Breast epithelium (tissue), 4 donors: Measurements from ENCODE around the gene SRCAP. TPM values are rescaled to one million over a fixed set of nuclear protein-coding genes. Genes with fewer than 3 reads are reported as not detected.

Experiments
- DNase-seq, 2 donors: peaks; one replicate each; pipeline ENCODE4 v3.0.0-alpha.2; 2019; ENCODE audit warnings: low spot score in 2 of 2
- H3K27ac ChIP-seq, 2 donors: fragments of 200-600 bp; sonication (generic) in 1 of 2; one replicate each; pipeline ENCODE4 v1.5.1; 2016 to 2019; ENCODE audit warnings: mild to moderate bottlenecking in 1 of 2
- H3K27me3 ChIP-seq, 2 donors: fragments of 200-600 bp; sonication (generic) in 1 of 2; one replicate each; pipeline versions ENCODE4 v1.5.1 to v1.6.0; 2017 to 2019; ENCODE audit warnings: control low read depth in 1 of 2, mild to moderate bottlenecking in 1 of 2
- H3K36me3 ChIP-seq: fragments of 200-600 bp; one replicate; pipeline ENCODE4 v1.5.1; 2019
- H3K4me1 ChIP-seq, 2 donors: fragments of 200-600 bp; sonication (generic); one replicate each; pipeline ENCODE4 v1.5.1; 2016 to 2019; ENCODE audit warnings: control low read depth in 1 of 2
- H3K4me3 ChIP-seq, 3 donors: fragments of 200-600 bp; sonication (generic); 1 replicate in 2 of 3; 2 replicates in 1 of 3; pipeline ENCODE4 v1.5.1; 2016 to 2019; ENCODE audit warnings: mild to moderate bottlenecking in 3 of 3, moderate library complexity in 2 of 3
- H3K9me3 ChIP-seq, 2 donors: fragments of 200-600 bp; sonication (generic) in 1 of 2; one replicate each; pipeline ENCODE4 v1.5.1; 2016 to 2019; ENCODE audit warnings: control low read depth in 1 of 2
- POLR2A ChIP-seq: fragments of 450-650 bp; IDR thresholded peaks from one replicate; pipeline ENCODE4 v1.6.1; 2016; ENCODE audit warnings: antibody characterized with exemption, mild to moderate bottlenecking, moderate library complexity
- POLR2AphosphoS5 ChIP-seq, 3 donors: sonication (generic); formaldehyde crosslinking; IDR thresholded peaks; one replicate each; pipeline ENCODE4 v1.6.1; 2017; ENCODE audit warnings: antibody characterized with exemption in 3 of 3
- intact Hi-C: fragments of 100-400 bp; cut with DNase I; formaldehyde crosslinking; loops from one replicate; pipeline ENCODE4 v1.15.1; 2023; ENCODE audit warnings: low total_unique reads
- total RNA-seq, 3 donors: library from RNA; depleted of rRNA; stranded (reverse); fragments of >200 nt; gene quantifications; one replicate each; pipeline ENCODE4 v1.1.0, GENCODE V29; 2016
- TF ChIP-seq, protein P1 (sequence below), 3 donors: fragments of 450-650 bp; IDR thresholded peaks; one replicate each; pipeline ENCODE4 v1.5.1; 2016 to 2017; ENCODE audit warnings: antibody characterized with exemption in 3 of 3, mild to moderate bottlenecking in 3 of 3, moderate library complexity in 3 of 3

Gene SRCAP
- total RNA-seq, 3 donors from 2014 or later, result 19.0 to 24.9 (median 20.8) TPM

DNA sequence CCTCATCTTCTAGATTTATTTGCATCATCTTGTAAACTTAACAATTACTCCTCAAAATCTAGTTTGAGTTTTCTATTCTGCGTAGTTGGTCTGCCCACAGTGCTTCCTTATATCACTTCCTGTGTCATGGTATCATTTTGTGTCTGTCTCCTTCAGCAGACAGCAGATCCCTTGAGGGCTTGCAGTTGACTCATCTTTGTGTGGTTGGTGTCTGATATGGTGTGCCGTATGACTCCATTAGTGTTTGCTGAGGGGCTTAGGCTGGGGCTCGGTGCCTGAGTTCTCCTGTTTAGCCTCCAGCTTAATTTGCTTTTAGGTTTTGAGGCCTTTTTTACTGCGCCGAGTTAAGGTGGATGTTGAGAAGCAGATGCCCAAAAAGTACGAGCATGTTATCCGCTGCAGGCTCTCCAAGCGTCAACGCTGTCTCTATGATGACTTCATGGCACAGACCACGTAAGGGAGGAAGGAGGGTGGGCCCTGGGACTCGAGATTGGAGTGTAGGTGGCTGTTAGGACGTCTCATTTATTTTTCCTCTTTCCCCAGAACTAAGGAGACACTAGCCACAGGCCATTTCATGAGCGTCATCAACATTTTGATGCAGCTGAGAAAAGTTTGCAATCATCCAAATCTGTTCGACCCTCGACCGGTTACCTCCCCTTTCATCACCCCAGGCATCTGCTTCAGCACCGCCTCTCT is 16.9 kb downstream of the SRCAP start:
- H3K36me3 ChIP-seq, result peaks cover 43% of the 10 kb centered on the region
- DNase-seq, result no peak
- H3K4me1 ChIP-seq, result no peaks in the 10 kb centered on the region
- H3K27ac ChIP-seq, result no peak overlapping the region
- TF ChIP-seq POLR2AphosphoS5 (IDR thresholded peaks at IDR 0.05) (no peak), POLR2A (no peak)
- TF ChIP-seq, protein P1, sequence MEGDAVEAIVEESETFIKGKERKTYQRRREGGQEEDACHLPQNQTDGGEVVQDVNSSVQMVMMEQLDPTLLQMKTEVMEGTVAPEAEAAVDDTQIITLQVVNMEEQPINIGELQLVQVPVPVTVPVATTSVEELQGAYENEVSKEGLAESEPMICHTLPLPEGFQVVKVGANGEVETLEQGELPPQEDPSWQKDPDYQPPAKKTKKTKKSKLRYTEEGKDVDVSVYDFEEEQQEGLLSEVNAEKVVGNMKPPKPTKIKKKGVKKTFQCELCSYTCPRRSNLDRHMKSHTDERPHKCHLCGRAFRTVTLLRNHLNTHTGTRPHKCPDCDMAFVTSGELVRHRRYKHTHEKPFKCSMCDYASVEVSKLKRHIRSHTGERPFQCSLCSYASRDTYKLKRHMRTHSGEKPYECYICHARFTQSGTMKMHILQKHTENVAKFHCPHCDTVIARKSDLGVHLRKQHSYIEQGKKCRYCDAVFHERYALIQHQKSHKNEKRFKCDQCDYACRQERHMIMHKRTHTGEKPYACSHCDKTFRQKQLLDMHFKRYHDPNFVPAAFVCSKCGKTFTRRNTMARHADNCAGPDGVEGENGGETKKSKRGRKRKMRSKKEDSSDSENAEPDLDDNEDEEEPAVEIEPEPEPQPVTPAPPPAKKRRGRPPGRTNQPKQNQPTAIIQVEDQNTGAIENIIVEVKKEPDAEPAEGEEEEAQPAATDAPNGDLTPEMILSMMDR (IDR thresholded peaks at IDR 0.05), result no peak
- no peaks in the 10 kb centered on the region for H3K27me3 ChIP-seq
- no peak overlapping the region for H3K4me3 ChIP-seq
- H3K9me3 ChIP-seq, result no peaks in the 10 kb centered on the region
- intact Hi-C loops, result no loop called here

DNA sequence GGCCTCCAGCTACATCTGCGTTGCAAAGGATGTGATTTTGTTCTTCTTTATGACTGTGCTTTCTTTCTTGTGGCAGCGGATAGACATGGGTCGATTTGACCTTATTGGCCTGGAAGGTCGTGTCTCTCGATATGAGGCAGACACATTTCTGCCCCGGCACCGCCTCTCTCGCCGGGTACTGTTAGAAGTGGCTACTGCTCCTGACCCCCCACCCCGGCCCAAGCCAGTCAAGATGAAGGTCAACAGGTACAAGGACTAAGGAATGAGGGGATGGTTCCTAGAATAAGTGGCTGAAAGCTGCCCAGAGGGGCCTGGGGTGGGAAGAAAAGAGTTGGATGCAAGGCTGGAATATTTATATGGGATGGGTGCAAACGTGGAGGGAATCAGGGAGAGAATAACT is 21.1 kb downstream of the SRCAP start:
- Histone ChIP-seq H3K27me3 (no peaks in the 10 kb centered on the region), H3K4me3 (no peak overlapping the region), H3K9me3 (no peaks in the 10 kb centered on the region), H3K27ac (no peak overlapping the region), H3K36me3 (peaks cover 40% of the 10 kb centered on the region), H3K4me1 (no peaks in the 10 kb centered on the region)
- no peak for TF ChIP-seq POLR2A
- TF ChIP-seq POLR2AphosphoS5 (IDR thresholded peaks at IDR 0.05), result no peak
- TF ChIP-seq, protein P1 (IDR thresholded peaks at IDR 0.05), result no peak
- intact Hi-C loops, result no loop called here
- DNase-seq, result no peak

DNA sequence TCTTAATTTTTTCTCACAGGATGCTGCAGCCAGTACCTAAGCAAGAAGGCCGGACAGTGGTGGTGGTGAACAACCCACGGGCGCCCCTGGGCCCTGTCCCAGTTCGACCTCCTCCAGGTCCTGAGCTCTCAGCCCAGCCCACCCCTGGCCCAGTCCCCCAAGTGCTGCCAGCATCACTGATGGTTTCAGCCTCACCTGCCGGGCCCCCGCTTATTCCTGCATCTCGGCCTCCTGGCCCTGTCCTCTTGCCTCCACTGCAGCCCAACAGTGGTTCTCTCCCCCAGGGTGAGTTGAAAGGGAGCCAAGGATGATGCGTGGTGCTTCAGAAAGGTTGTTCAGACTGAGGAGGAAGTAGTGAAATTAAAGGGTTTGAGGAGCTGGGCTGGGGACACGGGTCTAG is 21.7 kb downstream of the SRCAP start:
- Histone ChIP-seq H3K4me3 (no peak overlapping the region), H3K36me3 (peaks cover 40% of the 10 kb centered on the region)
- intact Hi-C loops, result no loop called here

DNA sequence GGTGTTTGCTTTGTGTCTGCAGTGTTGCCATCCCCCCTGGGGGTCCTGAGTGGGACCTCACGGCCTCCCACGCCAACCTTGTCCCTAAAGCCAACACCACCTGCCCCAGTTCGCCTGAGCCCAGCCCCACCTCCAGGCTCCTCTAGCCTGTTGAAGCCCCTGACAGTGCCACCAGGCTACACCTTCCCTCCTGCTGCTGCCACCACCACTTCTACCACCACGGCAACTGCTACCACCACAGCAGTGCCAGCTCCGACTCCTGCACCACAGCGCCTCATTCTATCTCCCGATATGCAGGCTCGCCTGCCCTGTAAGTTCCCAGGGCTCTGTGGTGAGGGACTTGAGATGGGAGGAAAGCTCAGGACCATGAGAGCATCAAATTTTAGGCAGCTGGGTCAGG is 22.2 kb downstream of the SRCAP start:
- Histone ChIP-seq H3K4me3 (no peak overlapping the region), H3K36me3 (peaks cover 37% of the 10 kb centered on the region), H3K4me1 (no peaks in the 10 kb centered on the region), H3K9me3 (no peaks in the 10 kb centered on the region), H3K27me3 (no peaks in the 10 kb centered on the region), H3K27ac (no peak overlapping the region)
- intact Hi-C loops, result no loop called here
- TF ChIP-seq, protein P1 (IDR thresholded peaks at IDR 0.05), result no peak
- TF ChIP-seq POLR2AphosphoS5 (IDR thresholded peaks at IDR 0.05) (no peak), POLR2A (no peak)
- no peak for DNase-seq

More for the DNA sequence above, 21.7 kb downstream of the SRCAP start:
- H3K4me1 ChIP-seq, result no peaks in the 10 kb centered on the region
- no peak overlapping the region for H3K27ac ChIP-seq
- H3K27me3 ChIP-seq, result no peaks in the 10 kb centered on the region
- TF ChIP-seq, protein P1 (IDR thresholded peaks at IDR 0.05), result no peak
- TF ChIP-seq POLR2AphosphoS5 (IDR thresholded peaks at IDR 0.05) (no peak), POLR2A (no peak)
- H3K9me3 ChIP-seq, result no peaks in the 10 kb centered on the region
- no peak for DNase-seq

DNA sequence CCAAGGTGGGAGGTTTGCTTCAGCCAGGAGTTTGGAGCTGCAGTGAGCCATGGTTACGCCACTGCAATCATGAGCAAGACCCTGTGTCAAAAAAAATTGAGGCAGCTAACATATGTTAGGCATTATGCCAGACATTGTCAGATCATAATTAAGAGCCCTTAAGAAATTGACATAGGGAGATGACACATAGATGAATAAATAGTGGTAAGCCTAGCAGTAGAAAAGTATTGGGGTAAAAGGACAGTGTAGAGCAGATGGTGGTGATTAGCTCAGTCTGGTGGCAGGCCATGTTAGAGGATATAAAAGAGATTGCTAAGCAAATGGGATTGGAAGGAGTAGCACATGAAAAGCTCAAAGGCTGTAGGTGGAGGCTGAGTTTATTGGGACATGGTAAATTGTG is 22.6 kb downstream of the SRCAP start:
- Histone ChIP-seq H3K9me3 (no peaks in the 10 kb centered on the region), H3K36me3 (peaks cover 34% of the 10 kb centered on the region), H3K27ac (no peak overlapping the region), H3K4me1 (no peaks in the 10 kb centered on the region), H3K4me3 (no peak overlapping the region), H3K27me3 (no peaks in the 10 kb centered on the region)
- intact Hi-C loops, result no loop called here
- TF ChIP-seq POLR2AphosphoS5 (IDR thresholded peaks at IDR 0.05), result no peak
- TF ChIP-seq, protein P1 (IDR thresholded peaks at IDR 0.05), result no peak
- TF ChIP-seq POLR2A, result no peak
- DNase-seq, result no peak
